IPS-18a (cell line): Measurements from ENCODE around the gene GNB2.
"Not testable (repeated sequence)": the region's sequence is repeated elsewhere in the genome, so short reads cannot be mapped to it uniquely, and the experiment has no call there.

Experiments used
- H3K27ac ChIP-seq: one replicate; pipeline ENCODE4 v1.5.1; 2013; ENCODE audit warnings: low read length
- H3K27me3 ChIP-seq: one replicate; pipeline ENCODE4 v1.6.1; 2013; ENCODE audit warnings: mild to moderate bottlenecking, low read length; ENCODE audit not compliant: control insufficient read depth, insufficient read depth
- H3K36me3 ChIP-seq: one replicate; pipeline ENCODE4 v1.6.1; 2013; ENCODE audit warnings: low read depth, low read length; ENCODE audit not compliant: control insufficient read depth
- H3K4me1 ChIP-seq: one replicate; pipeline ENCODE4 v1.6.1; 2013; ENCODE audit warnings: low read depth, low read length; ENCODE audit not compliant: control insufficient read depth
- H3K4me3 ChIP-seq: one replicate; pipeline ENCODE4 v1.5.1; 2013; ENCODE audit warnings: low read length
- H3K9ac ChIP-seq: one replicate; pipeline ENCODE4 v1.6.1; 2013; ENCODE audit warnings: mild to moderate bottlenecking, low read length, moderate library complexity
- H3K9me3 ChIP-seq: one replicate; pipeline ENCODE4 v1.6.1; 2013; ENCODE audit warnings: low read depth, low read length; ENCODE audit not compliant: control insufficient read depth

Gene GNB2

GRCh38 chr7:100669106-100669505, 4.4 kb upstream of the GNB2 start:
- H3K36me3 ChIP-seq, H3K9ac ChIP-seq, H3K4me1 ChIP-seq, H3K27ac ChIP-seq, H3K4me3 ChIP-seq, H3K9me3 ChIP-seq: not testable (repeated sequence)
- peaks cover 20% of the 10 kb centered on the region for H3K27me3 ChIP-seq

DNA sequence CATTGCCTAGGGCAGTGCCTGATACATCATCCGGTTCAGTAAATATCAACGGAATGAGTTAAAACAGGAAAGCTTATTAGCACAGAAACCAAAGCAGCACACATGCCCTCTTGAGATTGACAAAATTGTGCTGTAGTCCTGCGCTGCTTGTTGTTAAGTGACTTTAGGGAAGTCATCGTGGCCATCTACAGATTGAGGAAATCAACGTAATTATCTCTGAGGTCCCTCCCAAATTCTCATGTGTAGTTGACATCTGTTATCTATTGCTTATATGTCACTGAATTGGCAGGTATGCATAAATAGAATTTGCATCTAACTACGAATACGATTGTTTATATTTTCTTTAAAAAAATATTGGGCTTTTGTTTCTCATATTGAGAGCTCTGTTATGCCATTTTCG, 3.5 kb upstream of the GNB2 start:
- Histone ChIP-seq H3K27me3 (peaks cover 20% of the 10 kb centered on the region), H3K4me1 (no peaks in the 10 kb centered on the region), H3K9me3 (no peaks in the 10 kb centered on the region), H3K27ac (no peak overlapping the region), H3K36me3 (no peaks in the 10 kb centered on the region), H3K4me3 (no peak overlapping the region), H3K9ac (no peak overlapping the region)

DNA sequence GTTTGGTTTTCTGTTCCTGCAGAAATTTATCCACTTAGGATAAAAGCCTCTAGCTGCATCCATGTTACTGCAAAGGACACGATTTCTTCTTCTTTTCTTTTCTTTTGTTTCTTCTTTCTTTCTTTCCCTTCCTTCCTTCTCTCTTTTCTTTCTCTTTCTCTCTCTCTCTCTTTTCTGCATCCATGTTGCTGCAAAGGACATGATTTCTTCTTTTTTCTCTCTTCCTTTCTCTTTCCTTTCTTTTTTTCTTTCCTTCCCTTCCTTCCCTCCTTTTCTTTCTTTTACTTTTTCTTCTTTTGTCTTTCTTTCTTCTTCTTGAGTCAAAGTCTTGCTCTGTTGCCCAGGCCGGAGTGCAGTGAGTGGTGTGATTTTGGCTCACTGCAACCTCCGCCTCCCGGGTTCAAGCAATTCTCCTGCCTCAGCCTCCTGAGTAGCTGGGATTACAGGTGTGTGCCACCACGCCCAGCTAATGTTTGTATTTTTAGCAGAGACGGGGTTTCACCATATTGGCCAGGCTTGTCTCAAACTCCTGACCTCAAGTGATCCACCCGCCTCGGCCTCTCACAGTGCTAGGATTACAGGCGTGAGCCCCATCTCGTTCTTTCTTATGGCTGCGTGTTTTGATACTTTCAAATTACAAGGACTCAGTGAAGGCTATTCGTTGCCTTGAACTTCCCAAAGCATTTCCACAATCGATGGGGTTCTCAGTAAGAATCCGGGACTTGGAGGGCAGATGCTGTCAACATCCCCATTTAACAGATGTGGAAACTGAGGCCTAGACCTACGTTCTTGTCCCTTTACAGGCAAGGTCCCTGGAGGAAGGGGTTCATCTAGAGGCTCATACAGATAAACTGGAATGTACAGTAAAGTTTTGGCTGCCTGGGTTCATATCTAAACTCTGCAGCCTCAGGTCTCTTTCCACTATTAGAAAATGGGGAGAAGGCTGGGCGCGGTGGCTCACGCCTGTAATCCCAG, 1.9 kb upstream of the GNB2 start:
- Histone ChIP-seq H3K4me1 (no peaks in the 10 kb centered on the region), H3K27ac (no peak overlapping the region), H3K9me3 (no peaks in the 10 kb centered on the region), H3K9ac (no peak overlapping the region), H3K27me3 (peaks cover 20% of the 10 kb centered on the region), H3K36me3 (no peaks in the 10 kb centered on the region), H3K4me3 (no peak overlapping the region)

- peaks cover 20% of the 10 kb centered on the region for H3K27me3 ChIP-seq
- H3K27ac ChIP-seq = no peak overlapping the region
- H3K4me3 ChIP-seq = peak overlapping the region; percentile 77
- peak overlapping the region; percentile 42 for H3K9ac ChIP-seq
- no peaks in the 10 kb centered on the region for H3K9me3 ChIP-seq
- peaks cover 8% of the 10 kb centered on the region for H3K36me3 ChIP-seq
- no peaks in the 10 kb centered on the region for H3K4me1 ChIP-seq
Observed at GRCh38 chr7:100673942-100674410, 436 bp downstream of the GNB2 start.

GRCh38 chr7:100674411-100675104, 1.0 kb downstream of the GNB2 start:
- no peak overlapping the region for H3K27ac ChIP-seq
- H3K36me3 ChIP-seq = peaks cover 8% of the 10 kb centered on the region
- no peaks in the 10 kb centered on the region for H3K9me3 ChIP-seq
- no peaks in the 10 kb centered on the region for H3K4me1 ChIP-seq
- H3K4me3 ChIP-seq = peak overlapping the region; percentile 77
- peaks cover 20% of the 10 kb centered on the region for H3K27me3 ChIP-seq
- H3K9ac ChIP-seq = peak overlapping the region; percentile 42

DNA sequence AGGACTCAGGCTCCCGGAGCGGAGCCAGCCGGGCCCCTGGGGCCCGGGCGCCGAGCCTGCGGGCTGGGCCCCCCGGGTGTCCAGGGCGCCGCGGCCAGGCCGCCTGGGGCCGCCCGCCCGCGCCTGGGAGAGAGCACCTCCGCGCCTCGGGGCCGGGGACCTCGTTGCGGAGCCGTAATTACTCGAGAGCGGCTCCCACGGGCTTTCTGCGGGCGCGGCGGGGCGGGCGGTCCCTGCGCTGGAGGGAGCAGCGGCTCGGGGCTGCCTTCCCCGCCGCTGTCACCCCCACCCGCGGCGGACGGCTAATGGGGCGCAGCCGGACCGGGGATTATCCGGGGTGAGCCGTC, 1.5 kb downstream of the GNB2 start:
- peaks cover 20% of the 10 kb centered on the region for H3K27me3 ChIP-seq
- peaks cover 8% of the 10 kb centered on the region for H3K36me3 ChIP-seq
- H3K27ac ChIP-seq = no peak overlapping the region
- H3K9ac ChIP-seq = no peak overlapping the region
- H3K9me3 ChIP-seq = no peaks in the 10 kb centered on the region
- no peaks in the 10 kb centered on the region for H3K4me1 ChIP-seq
- H3K4me3 ChIP-seq = peak overlapping the region; percentile 77

DNA sequence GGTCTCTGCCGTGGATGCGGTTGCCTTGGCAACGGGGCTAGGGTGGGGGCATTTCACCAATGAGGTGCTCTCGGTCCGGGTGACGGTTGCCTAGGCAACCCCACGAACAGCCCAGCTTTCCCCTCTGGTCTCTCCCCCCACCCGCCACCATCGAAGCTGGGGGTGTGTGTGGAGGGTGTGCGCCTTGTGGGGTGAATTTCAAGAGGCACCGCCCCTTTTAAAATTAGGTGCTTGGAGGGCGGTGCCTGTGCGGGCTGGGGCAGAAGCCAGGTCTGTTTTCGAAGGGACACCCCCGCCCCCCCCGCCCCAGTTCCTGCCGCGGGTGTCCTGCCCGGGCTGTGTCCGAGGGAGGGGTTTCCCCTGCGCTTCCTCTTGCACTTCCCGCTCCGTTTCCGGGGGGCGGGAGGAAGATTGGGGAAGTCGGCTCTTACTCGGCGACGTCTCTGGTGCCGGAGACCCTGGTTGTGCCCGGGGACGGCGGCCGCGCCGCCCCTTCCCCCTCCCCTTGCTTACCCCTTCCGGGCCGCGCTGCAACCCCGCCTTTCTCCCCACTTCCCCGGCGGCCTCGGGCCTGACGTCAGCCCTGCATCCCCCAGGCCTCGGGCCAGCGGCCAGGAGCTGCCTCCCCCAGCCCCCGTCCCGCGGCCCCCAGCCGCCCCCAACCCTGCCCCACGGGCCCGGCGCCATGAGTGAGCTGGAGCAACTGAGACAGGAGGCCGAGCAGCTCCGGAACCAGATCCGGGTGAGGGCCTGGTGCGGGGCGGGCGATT, 2.2 kb downstream of the GNB2 start:
- peak overlapping the region; percentile 77 for H3K4me3 ChIP-seq
- no peaks in the 10 kb centered on the region for H3K4me1 ChIP-seq
- H3K36me3 ChIP-seq = peaks cover 11% of the 10 kb centered on the region
- no peaks in the 10 kb centered on the region for H3K9me3 ChIP-seq
- peaks cover 20% of the 10 kb centered on the region for H3K27me3 ChIP-seq
- no peak overlapping the region for H3K27ac ChIP-seq
- peak overlapping the region; percentile 28 for H3K9ac ChIP-seq

GRCh38 chr7:100676501-100677306, 3.2 kb downstream of the GNB2 start:
- Histone ChIP-seq H3K9me3 (no peaks in the 10 kb centered on the region), H3K4me1 (no peaks in the 10 kb centered on the region), H3K36me3 (peaks cover 16% of the 10 kb centered on the region), H3K4me3 (peak overlapping the region; percentile 77), H3K27ac (no peak overlapping the region), H3K9ac (no peak overlapping the region), H3K27me3 (peaks cover 13% of the 10 kb centered on the region)

GRCh38 chr7:100677308-100678267, 4.0 kb downstream of the GNB2 start:
- Histone ChIP-seq H3K36me3 (peaks cover 25% of the 10 kb centered on the region), H3K9ac (no peak overlapping the region), H3K27ac (no peak overlapping the region)

GRCh38 chr7:100678291-100678984, 4.9 kb downstream of the GNB2 start:
- Histone ChIP-seq H3K27ac (no peak overlapping the region), H3K36me3 (peaks cover 33% of the 10 kb centered on the region), H3K9ac (no peak overlapping the region), H3K4me1 (no peaks in the 10 kb centered on the region), H3K9me3 (no peaks in the 10 kb centered on the region), H3K4me3 (no peak overlapping the region), H3K27me3 (no peaks in the 10 kb centered on the region)

More at GRCh38 chr7:100677308-100678267, 4.0 kb downstream of the GNB2 start:
- Histone ChIP-seq H3K27me3 (peaks cover 4% of the 10 kb centered on the region), H3K4me3 (no peak overlapping the region), H3K4me1 (no peaks in the 10 kb centered on the region), H3K9me3 (no peaks in the 10 kb centered on the region)
